Neural crest cell (in vitro differentiated cells): ENCODE data around the gene ERP44. TPM values are rescaled to one million over a fixed set of nuclear protein-coding genes. Genes with fewer than 3 reads are reported as not detected.
"Not testable (repeated sequence)": the region's sequence is repeated elsewhere in the genome, so short reads cannot be mapped to it uniquely, and the experiment has no call there.

ENCODE experiments used
- DNase-seq: peaks from one replicate; pipeline ENCODE4 v3.0.0; 2021; ENCODE audit warnings: low read depth, mixed read lengths, low spot score
- H3K27ac Mint-ChIP-seq: one replicate; pipeline ENCODE4 v1.8.0; 2021; ENCODE audit warnings: mild to moderate bottlenecking, mixed read lengths; ENCODE audit not compliant: unreplicated experiment
- H3K27me3 Mint-ChIP-seq: 2 replicates; pipeline ENCODE4 v1.8.0; 2021; ENCODE audit warnings: low read depth, mild to moderate bottlenecking, mixed read lengths
- H3K36me3 Mint-ChIP-seq: 2 replicates; pipeline ENCODE4 v1.8.0; 2021; ENCODE audit warnings: low read depth, mild to moderate bottlenecking, mixed read lengths
- H3K4me1 Mint-ChIP-seq: 2 replicates; pipeline ENCODE4 v1.8.0; 2021; ENCODE audit warnings: mixed read lengths
- H3K4me3 Mint-ChIP-seq: one replicate; pipeline ENCODE4 v1.8.0; 2021; ENCODE audit warnings: mild to moderate bottlenecking, mixed read lengths
- H3K9me3 Mint-ChIP-seq: 2 replicates; pipeline ENCODE4 v1.8.0; 2021; ENCODE audit warnings: mixed read lengths
- CTCF ChIP-seq: fragments of 200-600 bp; sonication (generic); conservative IDR thresholded peaks from 2 replicates; pipeline ENCODE4 v1.5.0; 2021; ENCODE audit warnings: antibody characterized with exemption, mild to moderate bottlenecking
- total RNA-seq: library from RNA; stranded (reverse); gene quantifications from 2 replicates; pipeline ENCODE4 v1.2.1, GENCODE V29; 2021

ERP44 gene
- total RNA-seq, 1 donor from 2014 or later: 13.6 TPM

- Mint-ChIP-seq H3K36me3 (no peaks in the 10 kb centered on the region), H3K27ac (peak overlapping the region; percentile 99), H3K27me3 (no peaks in the 10 kb centered on the region), H3K4me1 (peaks cover 30% of the 10 kb centered on the region), H3K4me3 (peak overlapping the region; percentile 100), H3K9me3 (no peaks in the 10 kb centered on the region)
- DNase-seq: no peak
- no peak for TF ChIP-seq CTCF
Observed at GRCh38 chr9:100098046-100098886, 534 bp downstream of the ERP44 start.

- peaks cover 30% of the 10 kb centered on the region for H3K4me1 Mint-ChIP-seq
- no peak overlapping the region for H3K27ac Mint-ChIP-seq
- peak overlapping the region; percentile 70 for H3K4me3 Mint-ChIP-seq
- H3K9me3 Mint-ChIP-seq: no peaks in the 10 kb centered on the region
- no peaks in the 10 kb centered on the region for H3K36me3 Mint-ChIP-seq
- TF ChIP-seq CTCF: no peak
- DNase-seq: no peak
- H3K27me3 Mint-ChIP-seq: no peaks in the 10 kb centered on the region
Observed at GRCh38 chr9:100096378-100096916, 2.4 kb downstream of the ERP44 start.

GRCh38 chr9:100094411-100094810, 4.4 kb downstream of the ERP44 start:
- H3K27me3 Mint-ChIP-seq, DNase-seq, H3K27ac Mint-ChIP-seq, H3K9me3 Mint-ChIP-seq, H3K36me3 Mint-ChIP-seq: not testable (repeated sequence)
- Mint-ChIP-seq H3K4me3 (peak overlapping the region; percentile 62), H3K4me1 (peaks cover 21% of the 10 kb centered on the region)

- H3K4me1 Mint-ChIP-seq: peaks cover 10% of the 10 kb centered on the region
- H3K4me3 Mint-ChIP-seq: no peak overlapping the region
- H3K27ac Mint-ChIP-seq: no peak overlapping the region
- H3K36me3 Mint-ChIP-seq: no peaks in the 10 kb centered on the region
- no peaks in the 10 kb centered on the region for H3K9me3 Mint-ChIP-seq
- DNase-seq: no peak
- H3K27me3 Mint-ChIP-seq: no peaks in the 10 kb centered on the region
- TF ChIP-seq CTCF: no peak
Observed at GRCh38 chr9:100092066-100092465, 6.7 kb downstream of the ERP44 start.

- TF ChIP-seq CTCF: no peak
- Mint-ChIP-seq H3K9me3 (no peaks in the 10 kb centered on the region), H3K27ac (no peak overlapping the region), H3K36me3 (no peaks in the 10 kb centered on the region), H3K4me1 (peaks cover 8% of the 10 kb centered on the region), H3K4me3 (no peak overlapping the region), H3K27me3 (no peaks in the 10 kb centered on the region)
- DNase-seq: no peak
Observed at GRCh38 chr9:100091650-100092049, 7.2 kb downstream of the ERP44 start.

- no peak for DNase-seq
- Mint-ChIP-seq H3K27me3 (no peaks in the 10 kb centered on the region), H3K36me3 (no peaks in the 10 kb centered on the region), H3K27ac (no peak overlapping the region), H3K4me1 (peaks cover 3% of the 10 kb centered on the region), H3K9me3 (no peaks in the 10 kb centered on the region), H3K4me3 (no peak overlapping the region)
- no peak for TF ChIP-seq CTCF
Observed at GRCh38 chr9:100090880-100091279, 7.9 kb downstream of the ERP44 start.
